Stimulated activated CD4-positive, alpha-beta T cell treated with anti-CD3 and anti-CD28 coated beads, Interleukin-12 subunit alpha, Interleukin-12 subunit beta, amount 100 ng/mL, for 4 hours (primary cell): ENCODE data around the gene SZT2.

ENCODE experiments used
- DNase-seq: peaks from one replicate; pipeline ENCODE4 v3.0.0-alpha.2; 2020

SZT2 gene

GRCh38 chr1:43426221-43426620 is 36.5 kb downstream of the SZT2 start:
- no peak for DNase-seq

- no peak for DNase-seq
These were observed 37.8 kb downstream of the SZT2 start for GRCh38 chr1:43427524-43427923.

- no peak for DNase-seq
These were observed 38.2 kb downstream of the SZT2 start for GRCh38 chr1:43427941-43428340.

- DNase-seq: no peak
These were observed 41.1 kb downstream of the SZT2 start for GRCh38 chr1:43430831-43431230.

- no peak for DNase-seq
These were observed 42.0 kb downstream of the SZT2 start for GRCh38 chr1:43431676-43432075.

- no peak for DNase-seq
These were observed 42.6 kb downstream of the SZT2 start for GRCh38 chr1:43432171-43432860.

- DNase-seq: no peak
These were observed 43.2 kb downstream of the SZT2 start for GRCh38 chr1:43432907-43433306.

- DNase-seq: no peak
These were observed 44.6 kb downstream of the SZT2 start for GRCh38 chr1:43434256-43434655.

- no peak for DNase-seq
These were observed 45.7 kb downstream of the SZT2 start for GRCh38 chr1:43435146-43436145.

GRCh38 chr1:43436371-43436770 is 46.7 kb downstream of the SZT2 start:
- DNase-seq: no peak

GRCh38 chr1:43437031-43437973 is 47.6 kb downstream of the SZT2 start:
- DNase-seq: no peak

GRCh38 chr1:43438006-43438405 is 48.3 kb downstream of the SZT2 start:
- DNase-seq: no peak

GRCh38 chr1:43438576-43438952 is 48.9 kb downstream of the SZT2 start:
- DNase-seq: no peak

- DNase-seq: no peak
These were observed 49.4 kb downstream of the SZT2 start for GRCh38 chr1:43438953-43439581.

GRCh38 chr1:43439781-43440180 is 50.1 kb downstream of the SZT2 start:
- DNase-seq: no peak

GRCh38 chr1:43440358-43440757 is 50.7 kb downstream of the SZT2 start:
- DNase-seq: no peak

GRCh38 chr1:43441166-43441893 is 51.6 kb downstream of the SZT2 start:
- no peak for DNase-seq

GRCh38 chr1:43441894-43442637 is 52.4 kb downstream of the SZT2 start:
- no peak for DNase-seq

- no peak for DNase-seq
These were observed 53.1 kb downstream of the SZT2 start for GRCh38 chr1:43442756-43443155.

GRCh38 chr1:43443197-43443946 is 53.7 kb downstream of the SZT2 start:
- no peak for DNase-seq
